T-helper 1 cell treated with Interleukin-12 subunit alpha and Interleukin-12 subunit beta and Interleukin-4 antibody, amounts not matched to agents 30 μg/mL and 1 μg/mL, for 36 hours (primary cell): ENCODE measurements around the gene NSG2.

Experiments
- H3K27ac Mint-ChIP-seq: one replicate; pipeline ENCODE4 v1.8.0; 2021; ENCODE audit warnings: mild to moderate bottlenecking, mixed read lengths
- H3K27me3 Mint-ChIP-seq: one replicate; pipeline ENCODE4 v1.8.0; 2021; ENCODE audit warnings: low read depth, mixed read lengths
- H3K36me3 Mint-ChIP-seq: one replicate; pipeline ENCODE4 v1.8.0; 2021; ENCODE audit warnings: low read depth, mixed read lengths
- H3K4me1 Mint-ChIP-seq: one replicate; pipeline ENCODE4 v1.8.0; 2021; ENCODE audit warnings: low read depth, mixed read lengths
- H3K4me3 Mint-ChIP-seq: one replicate; pipeline ENCODE4 v1.8.0; 2021; ENCODE audit warnings: mild to moderate bottlenecking, moderate library complexity, mixed read lengths
- H3K9me3 Mint-ChIP-seq: one replicate; pipeline ENCODE4 v1.8.0; 2021; ENCODE audit warnings: mixed read lengths

The NSG2 gene

GRCh38 chr5:174078416-174078815, 32.9 kb downstream of the NSG2 start:
- H3K4me1 Mint-ChIP-seq: no peaks in the 10 kb centered on the region
- H3K9me3 Mint-ChIP-seq: no peaks in the 10 kb centered on the region
- H3K27ac Mint-ChIP-seq: no peak overlapping the region
- no peaks in the 10 kb centered on the region for H3K36me3 Mint-ChIP-seq
- no peaks in the 10 kb centered on the region for H3K27me3 Mint-ChIP-seq
- H3K4me3 Mint-ChIP-seq: no peak overlapping the region

- Mint-ChIP-seq H3K36me3 (no peaks in the 10 kb centered on the region), H3K4me1 (no peaks in the 10 kb centered on the region), H3K4me3 (no peak overlapping the region), H3K27ac (no peak overlapping the region), H3K27me3 (no peaks in the 10 kb centered on the region), H3K9me3 (no peaks in the 10 kb centered on the region)
Measured at GRCh38 chr5:174082286-174082685, 36.8 kb downstream of the NSG2 start.

- Mint-ChIP-seq H3K27ac (no peak overlapping the region), H3K9me3 (no peaks in the 10 kb centered on the region), H3K4me1 (no peaks in the 10 kb centered on the region), H3K36me3 (no peaks in the 10 kb centered on the region), H3K27me3 (no peaks in the 10 kb centered on the region), H3K4me3 (no peak overlapping the region)
Measured at GRCh38 chr5:174083056-174083827, 37.7 kb downstream of the NSG2 start.

- no peak overlapping the region for H3K27ac Mint-ChIP-seq
- no peaks in the 10 kb centered on the region for H3K36me3 Mint-ChIP-seq
- no peaks in the 10 kb centered on the region for H3K9me3 Mint-ChIP-seq
- no peaks in the 10 kb centered on the region for H3K4me1 Mint-ChIP-seq
- no peak overlapping the region for H3K4me3 Mint-ChIP-seq
- H3K27me3 Mint-ChIP-seq: no peaks in the 10 kb centered on the region
Measured at GRCh38 chr5:174084691-174085154, 39.2 kb downstream of the NSG2 start.

- Mint-ChIP-seq H3K4me1 (no peaks in the 10 kb centered on the region), H3K27ac (no peak overlapping the region), H3K27me3 (no peaks in the 10 kb centered on the region)
Measured at GRCh38 chr5:174086751-174087150, 41.2 kb downstream of the NSG2 start.

GRCh38 chr5:174087783-174088182, 42.3 kb downstream of the NSG2 start:
- no peak overlapping the region for H3K4me3 Mint-ChIP-seq
- H3K27me3 Mint-ChIP-seq: no peaks in the 10 kb centered on the region
- no peak overlapping the region for H3K27ac Mint-ChIP-seq
- H3K9me3 Mint-ChIP-seq: no peaks in the 10 kb centered on the region
- H3K4me1 Mint-ChIP-seq: no peaks in the 10 kb centered on the region
- no peaks in the 10 kb centered on the region for H3K36me3 Mint-ChIP-seq

More at GRCh38 chr5:174086751-174087150, 41.2 kb downstream of the NSG2 start:
- Mint-ChIP-seq H3K9me3 (no peaks in the 10 kb centered on the region), H3K36me3 (no peaks in the 10 kb centered on the region), H3K4me3 (no peak overlapping the region)

GRCh38 chr5:174090129-174090528, 44.6 kb downstream of the NSG2 start:
- no peaks in the 10 kb centered on the region for H3K36me3 Mint-ChIP-seq
- no peak overlapping the region for H3K27ac Mint-ChIP-seq
- no peaks in the 10 kb centered on the region for H3K27me3 Mint-ChIP-seq
- no peak overlapping the region for H3K4me3 Mint-ChIP-seq
- no peaks in the 10 kb centered on the region for H3K9me3 Mint-ChIP-seq
- H3K4me1 Mint-ChIP-seq: no peaks in the 10 kb centered on the region

- H3K36me3 Mint-ChIP-seq: no peaks in the 10 kb centered on the region
- no peaks in the 10 kb centered on the region for H3K4me1 Mint-ChIP-seq
- no peaks in the 10 kb centered on the region for H3K9me3 Mint-ChIP-seq
- no peaks in the 10 kb centered on the region for H3K27me3 Mint-ChIP-seq
- H3K27ac Mint-ChIP-seq: no peak overlapping the region
- no peak overlapping the region for H3K4me3 Mint-ChIP-seq
Measured at GRCh38 chr5:174093123-174093522, 47.6 kb downstream of the NSG2 start.

- Mint-ChIP-seq H3K9me3 (no peaks in the 10 kb centered on the region), H3K27me3 (no peaks in the 10 kb centered on the region), H3K4me3 (no peak overlapping the region), H3K4me1 (no peaks in the 10 kb centered on the region), H3K27ac (no peak overlapping the region), H3K36me3 (no peaks in the 10 kb centered on the region)
Measured at GRCh38 chr5:174094857-174095606, 49.5 kb downstream of the NSG2 start.

GRCh38 chr5:174096619-174097018, 51.1 kb downstream of the NSG2 start:
- Mint-ChIP-seq H3K27me3 (no peaks in the 10 kb centered on the region), H3K27ac (no peak overlapping the region), H3K4me3 (no peak overlapping the region), H3K36me3 (no peaks in the 10 kb centered on the region), H3K9me3 (no peaks in the 10 kb centered on the region), H3K4me1 (no peaks in the 10 kb centered on the region)

- Mint-ChIP-seq H3K27me3 (no peaks in the 10 kb centered on the region), H3K9me3 (no peaks in the 10 kb centered on the region), H3K36me3 (no peaks in the 10 kb centered on the region), H3K27ac (no peak overlapping the region), H3K4me1 (no peaks in the 10 kb centered on the region), H3K4me3 (no peak overlapping the region)
Measured at GRCh38 chr5:174097486-174098185, 52.1 kb downstream of the NSG2 start.

GRCh38 chr5:174098694-174099093, 53.2 kb downstream of the NSG2 start:
- H3K36me3 Mint-ChIP-seq: no peaks in the 10 kb centered on the region

GRCh38 chr5:174100490-174100889, 55.0 kb downstream of the NSG2 start:
- Mint-ChIP-seq H3K4me3 (no peak overlapping the region), H3K27ac (no peak overlapping the region), H3K27me3 (no peaks in the 10 kb centered on the region), H3K9me3 (no peaks in the 10 kb centered on the region), H3K4me1 (no peaks in the 10 kb centered on the region), H3K36me3 (no peaks in the 10 kb centered on the region)

More at GRCh38 chr5:174098694-174099093, 53.2 kb downstream of the NSG2 start:
- H3K4me1 Mint-ChIP-seq: no peaks in the 10 kb centered on the region
- H3K4me3 Mint-ChIP-seq: no peak overlapping the region
- H3K27ac Mint-ChIP-seq: no peak overlapping the region
- no peaks in the 10 kb centered on the region for H3K9me3 Mint-ChIP-seq
- no peaks in the 10 kb centered on the region for H3K27me3 Mint-ChIP-seq

- no peaks in the 10 kb centered on the region for H3K9me3 Mint-ChIP-seq
- no peak overlapping the region for H3K4me3 Mint-ChIP-seq
- H3K4me1 Mint-ChIP-seq: no peaks in the 10 kb centered on the region
- H3K27ac Mint-ChIP-seq: no peak overlapping the region
- no peaks in the 10 kb centered on the region for H3K27me3 Mint-ChIP-seq
- H3K36me3 Mint-ChIP-seq: no peaks in the 10 kb centered on the region
Measured at GRCh38 chr5:174101195-174101730, 55.8 kb downstream of the NSG2 start.
